ENCODE data around the gene RASA3.

Gene RASA3

GRCh38 chr13:114173272-114173671 is 40.8 kb upstream of the RASA3 start:
- no peak for TF ChIP-seq CTCF (IDR thresholded peaks at IDR 0.05; ENCODE audit: low read depth, low read length)
- no peak for DNase-seq (ENCODE audit: extremely low read depth, low read depth)

GRCh38 chr13:114167885-114168284 is 35.5 kb upstream of the RASA3 start:
- no peak for DNase-seq (ENCODE audit: extremely low read depth, low read depth)
- TF ChIP-seq CTCF (IDR thresholded peaks at IDR 0.05; ENCODE audit: low read depth, low read length), result no peak

- DNase-seq (ENCODE audit: extremely low read depth, low read depth), result no peak
- TF ChIP-seq CTCF (IDR thresholded peaks at IDR 0.05; ENCODE audit: low read depth, low read length), result no peak
Observed at GRCh38 chr13:114167426-114167825, 35.0 kb upstream of the RASA3 start.

GRCh38 chr13:114166381-114167131 is 34.1 kb upstream of the RASA3 start:
- no peak for TF ChIP-seq CTCF (IDR thresholded peaks at IDR 0.05; ENCODE audit: low read depth, low read length)
- no peak for DNase-seq (ENCODE audit: extremely low read depth, low read depth)

- DNase-seq (ENCODE audit: extremely low read depth, low read depth), result no peak
- TF ChIP-seq CTCF (IDR thresholded peaks at IDR 0.05; ENCODE audit: low read depth, low read length), result no peak
Observed at GRCh38 chr13:114164681-114165429, 32.4 kb upstream of the RASA3 start.

- no peak for TF ChIP-seq CTCF (IDR thresholded peaks at IDR 0.05; ENCODE audit: low read depth, low read length)
- DNase-seq (ENCODE audit: extremely low read depth, low read depth), result no peak
Observed at GRCh38 chr13:114164053-114164452, 31.6 kb upstream of the RASA3 start.

- DNase-seq (ENCODE audit: extremely low read depth, low read depth), result no peak
- TF ChIP-seq CTCF (IDR thresholded peaks at IDR 0.05; ENCODE audit: low read depth, low read length), result no peak
Observed at GRCh38 chr13:114162533-114162922, 30.1 kb upstream of the RASA3 start.

Data from AG09319 (cell line).